Keratinocyte (primary cell): ENCODE data around the gene TMTC2. TPM values are rescaled to one million over a fixed set of nuclear protein-coding genes. Genes with fewer than 3 reads are reported as not detected.

ENCODE experiments used
- DNase-seq: peaks from one replicate; pipeline ENCODE4 v3.0.0-alpha.2; 2011; ENCODE audit warnings: low read depth, missing footprints, low spot score
- FAIRE-seq: peaks from 2 replicates; lab custom pipeline; 2011; peaks lifted over from hg19 to GRCh38; lab: Jason Lieb, UNC
- H2AFZ ChIP-seq: 2 replicates; pipeline ENCODE4 v1.6.0; 2012; ENCODE audit warnings: low read length, control low read depth, inconsistent platforms; ENCODE audit not compliant: control insufficient read depth
- H3K27ac ChIP-seq: 2 replicates; pipeline ENCODE4 v1.5.1; 2011; ENCODE audit warnings: low read length; ENCODE audit not compliant: control insufficient read depth, insufficient read depth
- H3K27me3 ChIP-seq: 3 replicates; pipeline ENCODE4 v1.6.0; 2011; ENCODE audit warnings: low read length; ENCODE audit not compliant: control insufficient read depth, insufficient read depth; ENCODE audit errors: extremely low read depth
- H3K36me3 ChIP-seq, 2 experiments: 2 replicates in 1 of 2; 3 replicates in 1 of 2; pipeline ENCODE4 v1.5.1; 2011; ENCODE audit warnings: low read length in 2 of 2, mild to moderate bottlenecking in 1 of 2; ENCODE audit not compliant: control insufficient read depth in 2 of 2, insufficient read depth in 2 of 2; ENCODE audit errors: extremely low read depth in 1 of 2
- H3K4me1 ChIP-seq: 3 replicates; pipeline ENCODE4 v1.5.1; 2011; ENCODE audit warnings: low read length; ENCODE audit not compliant: control insufficient read depth, insufficient read depth; ENCODE audit errors: extremely low read depth
- H3K4me2 ChIP-seq: 3 replicates; pipeline ENCODE4 v1.6.0; 2011; ENCODE audit warnings: low read depth, low read length; ENCODE audit not compliant: control insufficient read depth, insufficient read depth; ENCODE audit errors: extremely low read depth
- H3K4me3 ChIP-seq, 3 experiments: fragments of 200-600 bp in 1 of 3; sonication (generic) in 1 of 3; 2 replicates in 2 of 3; 3 replicates in 1 of 3; pipeline ENCODE4 v1.5.1; 2011 to 2016; ENCODE audit warnings: low read length in 3 of 3, mild to moderate bottlenecking in 3 of 3, control low read depth in 2 of 3, inconsistent platforms in 1 of 3, low read depth in 1 of 3, mixed read lengths in 1 of 3, mixed run types in 1 of 3, moderate library complexity in 1 of 3; ENCODE audit not compliant: control insufficient read depth in 2 of 3, insufficient read depth in 2 of 3; ENCODE audit errors: extremely low read depth in 1 of 3
- H3K79me2 ChIP-seq: 2 replicates; pipeline ENCODE4 v1.6.0; 2012; ENCODE audit warnings: low read length; ENCODE audit not compliant: control insufficient read depth, insufficient read depth
- H3K9ac ChIP-seq: 3 replicates; pipeline ENCODE4 v1.6.0; 2011; ENCODE audit warnings: low read length; ENCODE audit not compliant: control insufficient read depth, insufficient read depth; ENCODE audit errors: extremely low read depth
- H3K9me1 ChIP-seq: 3 replicates; pipeline ENCODE4 v1.6.0; 2011; ENCODE audit warnings: low read length; ENCODE audit not compliant: control insufficient read depth, insufficient read depth; ENCODE audit errors: extremely low read depth
- H3K9me3 ChIP-seq: 2 replicates; pipeline ENCODE4 v1.5.1; 2012; ENCODE audit warnings: low read depth, low read length; ENCODE audit not compliant: control insufficient read depth
- H4K20me1 ChIP-seq: 3 replicates; pipeline ENCODE4 v1.6.0; 2011; ENCODE audit warnings: low read length; ENCODE audit not compliant: control insufficient read depth, insufficient read depth; ENCODE audit errors: extremely low read depth
- EZH2 ChIP-seq: IDR thresholded peaks from one replicate; pipeline ENCODE4 v1.6.1; 2012; ENCODE audit warnings: inconsistent platforms, mild to moderate bottlenecking, low read length, moderate library complexity
- dilution Hi-C: fragments of 300-500 bp; cut with MboI; formaldehyde crosslinking; loops from one replicate; pipeline ENCODE4 v1.7.0; 2020; ENCODE audit warnings: low sequenced_read_pairs; ENCODE audit not compliant: extremely low pct_ligation_motif_present
- polyA plus RNA-seq, 5 experiments: library from polyadenylated mRNA; depleted of rRNA in 3 of 5; stranded (reverse) in 3 of 5; stranded (forward) in 1 of 5; unstranded in 1 of 5; fragments of >200 nt; gene quantifications; 1 replicate in 1 of 5; 2 replicates in 3 of 5; 3 replicates in 1 of 5; pipeline versions ENCODE4 v1.2.1 to v1.2.3, GENCODE V29; 2011 to 2012; ENCODE audit warnings: missing spikeins in 2 of 5, low read depth in 1 of 5, low replicate concordance in 1 of 5
- TF ChIP-seq, protein P1 (sequence below), 3 experiments: IDR thresholded peaks in 1 of 3; conservative IDR thresholded peaks in 1 of 3; optimal IDR thresholded peaks in 1 of 3; 2 replicates in 2 of 3; 3 replicates in 1 of 3; pipeline versions ENCODE3 to v1.5.1; 2011; ENCODE audit warnings: low read length in 3 of 3, mild to moderate bottlenecking in 3 of 3, moderate library complexity in 2 of 3, control low read depth in 1 of 3, inconsistent platforms in 1 of 3; ENCODE audit not compliant: insufficient read depth in 2 of 3; ENCODE audit errors: extremely low read depth in 1 of 3

TMTC2 gene
- polyA plus RNA-seq, 1 donor (not counting 4 experiments of a cell fraction or from before 2014, with no cell fraction given), result 3.8 TPM

DNA sequence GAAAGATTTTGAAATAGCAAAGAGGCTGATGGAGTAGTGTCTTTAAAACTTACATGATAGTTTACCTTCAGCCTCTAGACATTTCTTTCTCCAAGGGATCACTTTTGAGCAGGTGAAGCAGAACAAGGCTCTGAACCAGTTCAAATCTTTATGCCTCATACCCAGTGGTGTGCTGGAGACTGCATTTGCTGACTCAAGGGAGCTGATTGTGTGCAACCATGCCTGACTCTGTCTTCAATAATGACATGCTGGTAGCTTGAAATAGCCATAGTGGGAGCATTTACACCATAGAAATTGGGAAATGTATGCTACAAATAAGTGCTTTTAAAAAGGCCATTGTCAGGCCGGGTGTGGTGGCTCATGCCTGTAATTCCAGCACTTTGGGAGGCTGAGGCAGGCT is 482.0 kb downstream of the TMTC2 start:
- H3K4me1 ChIP-seq, result no peaks in the 10 kb centered on the region
- no peak overlapping the region for H3K9ac ChIP-seq
- H3K4me2 ChIP-seq, result no peak overlapping the region
- H3K9me1 ChIP-seq, result no peaks in the 10 kb centered on the region
- no peak overlapping the region for H2AFZ ChIP-seq
- H3K27ac ChIP-seq, result no peak overlapping the region
- H3K4me3 ChIP-seq, result no peak overlapping the region
- H3K9me3 ChIP-seq, result no peaks in the 10 kb centered on the region
- TF ChIP-seq EZH2, result no peak
- TF ChIP-seq, protein P1, sequence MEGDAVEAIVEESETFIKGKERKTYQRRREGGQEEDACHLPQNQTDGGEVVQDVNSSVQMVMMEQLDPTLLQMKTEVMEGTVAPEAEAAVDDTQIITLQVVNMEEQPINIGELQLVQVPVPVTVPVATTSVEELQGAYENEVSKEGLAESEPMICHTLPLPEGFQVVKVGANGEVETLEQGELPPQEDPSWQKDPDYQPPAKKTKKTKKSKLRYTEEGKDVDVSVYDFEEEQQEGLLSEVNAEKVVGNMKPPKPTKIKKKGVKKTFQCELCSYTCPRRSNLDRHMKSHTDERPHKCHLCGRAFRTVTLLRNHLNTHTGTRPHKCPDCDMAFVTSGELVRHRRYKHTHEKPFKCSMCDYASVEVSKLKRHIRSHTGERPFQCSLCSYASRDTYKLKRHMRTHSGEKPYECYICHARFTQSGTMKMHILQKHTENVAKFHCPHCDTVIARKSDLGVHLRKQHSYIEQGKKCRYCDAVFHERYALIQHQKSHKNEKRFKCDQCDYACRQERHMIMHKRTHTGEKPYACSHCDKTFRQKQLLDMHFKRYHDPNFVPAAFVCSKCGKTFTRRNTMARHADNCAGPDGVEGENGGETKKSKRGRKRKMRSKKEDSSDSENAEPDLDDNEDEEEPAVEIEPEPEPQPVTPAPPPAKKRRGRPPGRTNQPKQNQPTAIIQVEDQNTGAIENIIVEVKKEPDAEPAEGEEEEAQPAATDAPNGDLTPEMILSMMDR (optimal IDR thresholded peaks at IDR 0.05 in 1 of 3, IDR thresholded peaks at IDR 0.05 in 1 of 3, conservative IDR thresholded peaks at IDR 0.05 in 1 of 3; ENCODE audit: extremely low read depth in 1 of 3, insufficient read depth in 2 of 3, low read length in 3 of 3), result no peak
- no peak for FAIRE-seq
- H3K36me3 ChIP-seq, result no peaks in the 10 kb centered on the region
- H3K79me2 ChIP-seq, result no peaks in the 10 kb centered on the region
- H4K20me1 ChIP-seq, result no peaks in the 10 kb centered on the region
- dilution Hi-C loops, result no loop called here
- DNase-seq, result no peak
- H3K27me3 ChIP-seq, result no peaks in the 10 kb centered on the region

GRCh38 chr12:83172441-83172840 is 485.7 kb downstream of the TMTC2 start:
- FAIRE-seq (no peak), DNase-seq (no peak)
- no peaks in the 10 kb centered on the region for H3K79me2 ChIP-seq
- H3K4me2 ChIP-seq, result no peak overlapping the region
- H3K9ac ChIP-seq, result no peak overlapping the region
- no peaks in the 10 kb centered on the region for H3K9me1 ChIP-seq
- H2AFZ ChIP-seq, result no peak overlapping the region
- no peaks in the 10 kb centered on the region for H3K27me3 ChIP-seq
- no peak for TF ChIP-seq EZH2
- TF ChIP-seq, protein P1 (optimal IDR thresholded peaks at IDR 0.05 in 1 of 3, IDR thresholded peaks at IDR 0.05 in 1 of 3, conservative IDR thresholded peaks at IDR 0.05 in 1 of 3; ENCODE audit: extremely low read depth in 1 of 3, insufficient read depth in 2 of 3, low read length in 3 of 3), result no peak
- no peak overlapping the region for H3K27ac ChIP-seq
- H3K36me3 ChIP-seq, result no peaks in the 10 kb centered on the region
- H3K9me3 ChIP-seq, result no peaks in the 10 kb centered on the region
- no peaks in the 10 kb centered on the region for H4K20me1 ChIP-seq
- dilution Hi-C loops, result no loop called here
- H3K4me3 ChIP-seq, result no peak overlapping the region
- no peaks in the 10 kb centered on the region for H3K4me1 ChIP-seq
